HEK293T (cell line): ENCODE measurements around the gene DDC.
"Not testable (repeated sequence)": the region's sequence is repeated elsewhere in the genome, so short reads cannot be mapped to it uniquely, and the experiment has no call there.

Experiments used
- ARNT ChIP-seq: fragments of 450-650 bp; IDR thresholded peaks from 2 replicates; pipeline ENCODE4 v1.6.1; 2017; ENCODE audit warnings: mild to moderate bottlenecking
- BHLHE40 ChIP-seq: fragments of 450-650 bp; IDR thresholded peaks from 2 replicates; pipeline ENCODE4 v1.6.1; 2016; ENCODE audit warnings: mild to moderate bottlenecking, moderate library complexity, borderline replicate concordance
- CTBP1 ChIP-seq: fragments of 450-650 bp; IDR thresholded peaks from 2 replicates; pipeline ENCODE4 v1.6.1; 2016; ENCODE audit warnings: borderline replicate concordance
- ELF4 ChIP-seq: fragments of 450-650 bp; IDR thresholded peaks from 2 replicates; pipeline ENCODE4 v1.6.1; 2017; ENCODE audit warnings: antibody characterized with exemption
- FOXK2 ChIP-seq: fragments of 450-650 bp; IDR thresholded peaks from 2 replicates; pipeline ENCODE4 v1.6.1; 2016; ENCODE audit warnings: mild to moderate bottlenecking
- HDGF ChIP-seq: fragments of 450-650 bp; IDR thresholded peaks from 2 replicates; pipeline ENCODE4 v1.6.1; 2017; ENCODE audit warnings: antibody characterized with exemption, borderline replicate concordance
- L3MBTL2 ChIP-seq: fragments of 450-650 bp; conservative IDR thresholded peaks from 2 replicates; pipeline ENCODE4 v1.6.1; 2016; ENCODE audit warnings: mild to moderate bottlenecking
- NFRKB ChIP-seq: fragments of 450-650 bp; IDR thresholded peaks from 2 replicates; pipeline ENCODE4 v1.6.1; 2016; ENCODE audit warnings: mild to moderate bottlenecking, moderate library complexity
- PKNOX1 ChIP-seq: fragments of 450-650 bp; IDR thresholded peaks from 2 replicates; pipeline ENCODE4 v1.6.1; 2016
- SP1 ChIP-seq: fragments of 450-650 bp; IDR thresholded peaks from 2 replicates; pipeline ENCODE4 v1.6.1; 2017
- SUZ12 ChIP-seq: fragments of 450-650 bp; IDR thresholded peaks from 2 replicates; pipeline ENCODE4 v1.6.1; 2016; ENCODE audit warnings: mild to moderate bottlenecking
- TARDBP ChIP-seq: fragments of 450-650 bp; IDR thresholded peaks from 2 replicates; pipeline ENCODE4 v1.6.1; 2016
- ZNF384 ChIP-seq: fragments of 450-650 bp; IDR thresholded peaks from 2 replicates; pipeline ENCODE4 v1.6.1; 2016

- not testable (repeated sequence) for TF ChIP-seq CTBP1, ZNF384, SP1, L3MBTL2, NFRKB, TARDBP, HDGF, FOXK2, PKNOX1, BHLHE40, ELF4, SUZ12, ARNT
These were observed 15.5 kb upstream of the DDC start for GRCh38 chr7:50580666-50581065.
